CD4-positive, alpha-beta T cell treated with Interleukin-15 for 1 hour (primary cell): Measurements from ENCODE around the gene NMT1.

Experiments
- DNase-seq: peaks from one replicate; pipeline ENCODE4 v3.0.0-alpha.2; 2020

Gene NMT1

DNA sequence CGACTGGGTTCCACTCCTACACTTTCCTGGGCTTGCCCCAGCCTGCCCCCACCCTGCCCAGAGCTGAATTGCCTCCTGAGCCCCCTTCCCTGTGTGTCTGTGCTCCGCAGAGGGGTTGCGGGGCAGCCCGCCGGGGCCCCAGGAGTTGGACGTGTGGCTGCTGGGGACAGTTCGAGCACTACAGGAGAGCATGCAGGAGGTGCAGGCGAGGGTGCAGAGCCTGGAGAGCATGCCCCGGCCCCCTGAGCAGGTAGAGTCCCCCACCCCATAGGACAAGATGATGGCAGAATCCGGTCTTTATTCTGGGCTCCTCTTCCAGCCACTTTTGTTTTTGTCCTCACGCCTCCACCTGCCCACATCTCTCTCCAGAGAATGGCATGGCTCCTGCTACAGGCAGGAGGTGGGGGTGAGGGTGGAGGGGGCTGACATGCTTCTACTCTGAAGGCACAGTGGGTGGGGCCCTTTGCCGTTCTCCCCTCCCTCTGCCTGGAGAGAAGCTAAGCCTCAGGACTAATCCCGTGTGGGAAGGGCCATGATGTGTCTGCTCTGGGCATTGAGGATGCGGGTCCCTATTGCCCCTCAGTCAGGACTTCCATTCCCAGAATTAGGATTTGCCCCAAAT is 77.9 kb downstream of the NMT1 start:
- no peak for DNase-seq

DNA sequence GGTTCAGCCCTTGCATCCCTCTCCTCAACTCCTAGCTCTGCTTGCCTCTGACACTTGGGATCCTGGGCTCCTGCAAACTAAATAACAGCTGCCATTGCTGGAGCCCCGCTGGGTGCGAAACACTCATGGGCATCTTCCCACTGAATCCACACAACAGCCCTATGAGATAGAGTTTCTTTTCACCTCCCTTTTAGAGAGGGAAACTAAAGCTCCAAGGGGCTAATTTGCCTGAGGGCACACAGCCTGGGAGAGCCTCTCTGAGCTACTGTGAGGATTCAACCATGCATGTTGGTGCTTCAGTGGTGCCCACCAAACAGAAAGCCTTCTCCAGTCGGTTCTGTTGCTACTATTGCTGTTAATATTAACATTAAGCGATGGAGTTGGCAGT is 78.4 kb downstream of the NMT1 start:
- DNase-seq = no peak

DNA sequence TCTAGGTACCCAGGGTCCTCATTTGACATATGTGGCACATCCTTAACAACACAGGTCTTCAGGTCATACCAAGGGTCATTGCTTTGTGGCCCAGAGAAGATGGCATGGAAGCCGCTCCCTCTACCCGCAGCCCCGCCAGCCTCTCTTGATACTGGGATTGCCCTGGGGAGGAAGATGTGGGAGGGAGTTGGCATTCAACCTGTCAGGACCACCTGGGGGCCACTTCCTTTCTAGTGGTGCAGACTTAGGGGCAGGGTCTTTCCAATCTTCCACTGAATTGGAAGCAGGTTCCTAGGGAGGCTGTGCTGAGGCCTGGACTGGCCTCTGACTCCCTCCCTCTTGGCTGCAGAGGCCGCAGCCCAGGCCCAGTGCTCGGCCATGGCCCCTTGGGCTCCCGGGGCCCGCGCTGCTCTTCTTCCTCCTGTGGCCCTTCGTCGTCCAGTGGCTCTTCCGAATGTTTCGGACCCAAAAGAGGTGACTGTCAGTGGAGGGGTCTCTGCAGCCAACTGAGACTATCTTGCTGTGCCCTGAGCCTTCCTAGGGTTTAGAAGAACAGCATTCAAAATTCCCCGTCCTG is 82.1 kb downstream of the NMT1 start:
- no peak for DNase-seq

DNA sequence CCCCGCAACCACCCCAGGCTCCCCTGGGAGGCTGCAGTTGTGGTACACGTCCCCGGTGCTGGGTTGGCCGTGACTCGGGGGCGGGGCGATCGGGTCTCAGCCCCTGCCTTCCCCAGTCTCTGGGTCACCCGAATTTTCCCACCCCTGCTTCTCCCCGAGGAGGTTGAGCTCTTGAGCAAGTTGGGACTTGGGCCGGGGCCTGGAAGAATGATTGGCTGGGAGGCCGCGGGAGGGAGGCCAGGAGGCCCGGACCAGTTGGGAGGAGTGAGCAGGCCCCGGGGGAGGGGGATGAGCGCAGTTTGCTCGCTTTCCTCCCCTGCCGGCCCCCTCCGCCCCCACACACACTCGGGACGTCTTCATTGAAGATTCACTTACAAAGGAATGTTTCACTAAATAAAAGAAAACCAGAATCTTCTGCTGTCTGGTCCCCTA is 82.7 kb downstream of the NMT1 start:
- DNase-seq = peak; percentile 54

DNA sequence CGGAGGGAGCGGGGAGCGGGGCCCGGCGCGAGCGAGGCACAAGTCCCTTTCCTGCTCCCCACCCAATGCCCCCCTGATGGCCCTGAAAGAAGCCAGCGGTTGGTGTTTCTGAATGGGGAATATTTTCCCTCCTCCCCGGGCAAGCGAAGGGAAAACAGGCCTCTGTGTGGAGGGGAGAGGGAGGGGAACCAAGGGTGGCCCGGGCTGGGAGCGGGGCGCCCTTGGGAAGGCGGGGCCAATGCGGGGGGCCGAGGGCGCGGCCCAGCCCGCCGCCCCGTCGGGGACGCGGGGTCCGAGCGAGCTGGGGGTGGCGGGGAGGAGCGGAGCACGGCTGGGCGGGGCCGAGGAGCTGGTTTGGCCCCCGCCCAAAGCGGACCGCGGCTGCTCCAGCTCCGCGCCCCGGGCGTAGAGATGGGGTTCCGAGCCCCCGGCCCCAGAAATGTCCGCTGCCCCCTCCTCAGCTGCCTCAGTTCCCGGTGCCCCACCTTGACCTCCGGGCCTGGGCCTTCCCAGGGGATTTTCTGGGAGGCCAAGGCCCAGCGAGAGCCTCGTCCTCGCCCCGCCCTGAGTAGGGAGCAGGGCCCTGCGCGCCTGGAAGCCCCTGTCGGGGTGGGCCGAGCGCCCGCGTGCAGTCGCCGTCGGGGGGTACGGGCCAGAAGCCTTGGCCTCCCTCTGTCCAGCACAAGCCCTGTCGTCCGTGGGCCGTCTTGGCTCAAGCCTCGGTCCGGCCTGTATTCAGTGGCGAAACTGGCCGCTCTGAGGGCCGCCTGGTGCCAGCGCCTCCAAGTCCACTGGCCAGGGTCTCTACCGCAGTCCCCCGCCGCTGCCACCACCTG is 83.3 kb downstream of the NMT1 start:
- DNase-seq = no peak

DNA sequence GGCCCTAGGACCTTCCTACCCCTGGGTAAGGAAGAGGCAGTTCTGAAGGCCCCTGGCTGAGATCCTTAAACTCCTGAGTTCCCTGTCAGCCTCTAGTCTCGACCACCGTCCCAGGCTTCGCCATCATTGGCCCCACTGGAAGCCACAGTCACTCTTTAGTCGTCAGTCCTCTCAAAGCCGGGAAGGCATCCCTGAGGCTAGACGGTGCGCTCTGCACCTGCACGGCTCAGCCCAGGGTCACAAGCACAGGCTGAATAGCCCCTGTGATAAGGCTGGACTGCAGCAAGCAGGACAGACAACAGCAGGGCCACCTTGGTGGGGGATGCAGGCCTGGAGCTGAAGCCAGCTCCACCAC is 83.9 kb downstream of the NMT1 start:
- DNase-seq = no peak

DNA sequence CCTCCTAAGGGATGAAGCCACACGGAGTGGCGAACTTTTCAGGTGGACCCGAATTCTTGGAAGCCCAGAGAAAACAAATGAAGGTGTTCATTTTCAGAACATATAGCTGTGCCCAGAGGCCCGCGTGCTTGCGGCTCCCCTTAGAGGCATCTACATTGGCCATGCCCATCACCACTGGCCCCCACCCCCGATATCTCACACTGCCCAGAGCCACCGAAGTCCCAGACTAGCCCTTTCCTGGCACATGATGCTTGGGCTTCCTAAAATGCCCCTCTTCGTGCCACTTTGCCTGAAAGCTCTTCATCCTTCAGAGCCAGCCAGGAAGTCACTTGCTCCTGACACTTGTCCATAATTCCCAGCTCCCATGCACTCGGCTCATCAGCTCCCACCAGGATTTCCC is 85.0 kb downstream of the NMT1 start:
- no peak for DNase-seq

DNA sequence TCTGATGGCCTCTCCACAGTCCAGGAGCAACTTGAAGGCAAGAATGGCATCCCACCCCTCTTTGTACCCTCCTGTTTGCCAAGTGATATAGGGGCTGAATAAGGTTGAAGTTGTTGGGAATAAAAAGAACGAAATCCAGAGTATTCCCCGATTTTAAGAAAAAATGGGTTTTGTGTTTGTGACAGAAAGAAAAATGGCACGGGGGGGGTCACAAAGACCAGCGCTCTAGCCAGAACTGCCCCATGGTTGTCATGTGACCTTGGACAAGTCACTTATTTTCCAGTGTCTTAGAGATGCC is 85.4 kb downstream of the NMT1 start:
- no peak for DNase-seq

DNA sequence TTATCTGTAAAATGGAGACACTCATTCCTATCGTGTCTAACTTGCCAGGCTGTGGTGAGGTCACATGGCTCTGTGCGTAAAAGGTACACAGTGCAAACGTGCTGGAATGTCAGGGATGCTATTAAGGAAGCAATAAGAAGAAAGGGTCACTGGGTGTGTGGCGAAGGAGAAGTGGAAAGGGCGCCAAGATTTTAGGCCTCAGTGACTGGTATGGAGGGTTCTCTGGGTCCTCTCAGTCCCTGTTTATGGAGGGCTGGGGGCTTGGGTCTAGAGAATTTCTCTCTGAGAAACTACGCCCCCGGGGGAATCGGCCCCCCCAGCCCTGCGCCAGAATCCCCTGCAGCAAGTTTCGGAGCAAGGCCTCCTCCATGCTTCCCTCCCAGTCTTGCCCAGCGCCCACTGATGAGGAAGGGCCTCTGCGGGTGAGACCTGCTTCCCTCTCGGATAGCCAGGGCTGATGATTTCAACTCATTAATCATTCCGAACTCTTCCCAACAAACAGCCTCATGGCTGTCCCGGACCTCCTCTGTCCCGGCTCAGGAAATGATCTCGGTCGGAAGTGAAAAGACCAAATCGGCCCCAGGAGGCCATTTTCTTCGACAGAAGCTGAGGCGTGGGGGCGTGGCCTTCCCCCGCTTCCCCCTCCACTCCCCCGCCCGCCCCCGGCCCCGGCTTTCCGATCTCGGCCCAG is 85.9 kb downstream of the NMT1 start:
- no peak for DNase-seq

DNA sequence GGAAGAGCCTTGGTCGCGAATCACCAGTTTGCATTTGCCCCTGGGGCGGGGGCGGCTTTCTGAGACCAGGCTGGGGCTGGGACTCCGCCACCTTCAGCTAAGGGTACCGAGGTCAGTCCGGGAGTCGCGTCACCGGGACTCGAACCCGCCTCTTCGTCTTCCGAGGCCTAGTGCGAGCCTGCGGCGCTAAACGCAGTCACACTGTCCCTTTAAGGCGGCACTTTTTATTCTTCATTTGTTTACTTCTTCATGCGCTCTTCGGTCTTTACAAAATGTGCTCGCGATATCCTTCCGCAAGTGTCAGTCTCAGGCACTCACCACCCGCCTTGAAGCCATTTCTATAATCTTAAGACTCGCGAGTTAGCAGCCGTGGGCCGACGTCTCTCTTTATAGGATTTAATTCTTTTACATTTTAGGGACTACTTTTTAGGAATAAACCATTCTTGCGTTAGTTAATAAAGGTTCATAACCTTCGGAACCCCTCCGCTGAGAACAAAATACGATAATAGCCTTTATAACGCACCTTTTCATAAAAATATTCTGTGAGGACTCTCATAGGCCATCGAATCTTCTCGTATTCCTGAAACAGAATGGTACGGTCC is 86.6 kb downstream of the NMT1 start:
- peak; percentile 87 for DNase-seq

DNA sequence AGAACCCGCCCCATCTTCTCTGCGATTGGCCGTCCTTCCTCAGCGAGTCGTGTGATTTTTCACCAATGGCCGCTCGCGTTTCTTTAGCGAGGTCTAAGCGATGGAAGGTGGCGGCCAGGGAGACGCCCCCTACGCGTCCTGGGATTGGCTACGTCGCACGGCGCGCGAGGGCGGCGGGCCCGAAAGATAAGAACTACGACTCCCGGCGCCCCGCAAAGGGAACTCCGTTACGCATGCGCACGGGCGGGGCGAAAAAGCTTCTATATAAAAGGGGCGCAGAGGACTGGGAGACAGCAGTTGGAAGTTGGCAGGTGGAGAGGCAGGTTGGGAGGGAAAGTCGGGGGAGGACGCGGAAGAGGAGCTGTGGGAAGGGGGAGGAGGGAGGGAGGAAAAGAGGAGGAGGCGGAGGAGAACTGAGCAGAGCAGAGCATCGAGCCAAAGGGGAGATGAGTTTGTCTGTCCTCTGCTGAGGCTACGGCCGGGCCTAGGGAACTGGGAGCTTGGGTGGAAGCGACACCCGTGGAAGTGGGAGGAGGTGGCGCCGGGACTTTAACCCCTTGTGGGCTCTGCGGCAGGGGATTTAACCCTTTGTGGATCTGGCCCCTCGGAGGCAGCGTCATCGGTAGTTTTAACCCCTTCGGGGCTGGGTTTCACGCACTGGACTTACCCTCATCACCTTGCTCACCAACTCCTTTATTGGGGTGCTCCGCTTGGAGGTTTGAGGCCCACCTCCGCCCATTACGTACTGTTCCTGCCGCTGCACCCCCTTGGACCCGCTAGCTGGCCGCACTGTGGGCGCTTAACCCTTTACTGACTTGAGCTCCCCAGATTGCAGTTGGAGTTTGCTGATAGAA is 87.3 kb downstream of the NMT1 start, which contains the start of gene HEXIM1:
HEXIM1 (plus strand) TSS at position 293 of the 854 bp plus-strand sequence. CDS start 716 bp downstream, outside the sequence.
- peak; percentile 100 for DNase-seq

DNA sequence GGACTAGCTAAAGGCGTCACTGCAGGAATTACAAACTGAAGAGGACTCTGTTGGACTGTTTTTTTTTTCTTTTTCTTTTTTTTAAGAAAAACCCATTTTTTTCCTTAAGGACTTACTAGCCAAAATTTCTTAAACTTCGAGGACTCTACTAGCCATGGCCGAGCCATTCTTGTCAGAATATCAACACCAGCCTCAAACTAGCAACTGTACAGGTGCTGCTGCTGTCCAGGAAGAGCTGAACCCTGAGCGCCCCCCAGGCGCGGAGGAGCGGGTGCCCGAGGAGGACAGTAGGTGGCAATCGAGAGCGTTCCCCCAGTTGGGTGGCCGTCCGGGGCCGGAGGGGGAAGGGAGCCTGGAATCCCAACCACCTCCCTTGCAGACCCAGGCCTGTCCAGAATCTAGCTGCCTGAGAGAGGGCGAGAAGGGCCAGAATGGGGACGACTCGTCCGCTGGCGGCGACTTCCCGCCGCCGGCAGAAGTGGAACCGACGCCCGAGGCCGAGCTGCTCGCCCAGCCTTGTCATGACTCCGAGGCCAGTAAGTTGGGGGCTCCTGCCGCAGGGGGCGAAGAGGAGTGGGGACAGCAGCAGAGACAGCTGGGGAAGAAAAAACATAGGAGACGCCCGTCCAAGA is 88.0 kb downstream of the NMT1 start:
- peak; percentile 74 for DNase-seq

DNA sequence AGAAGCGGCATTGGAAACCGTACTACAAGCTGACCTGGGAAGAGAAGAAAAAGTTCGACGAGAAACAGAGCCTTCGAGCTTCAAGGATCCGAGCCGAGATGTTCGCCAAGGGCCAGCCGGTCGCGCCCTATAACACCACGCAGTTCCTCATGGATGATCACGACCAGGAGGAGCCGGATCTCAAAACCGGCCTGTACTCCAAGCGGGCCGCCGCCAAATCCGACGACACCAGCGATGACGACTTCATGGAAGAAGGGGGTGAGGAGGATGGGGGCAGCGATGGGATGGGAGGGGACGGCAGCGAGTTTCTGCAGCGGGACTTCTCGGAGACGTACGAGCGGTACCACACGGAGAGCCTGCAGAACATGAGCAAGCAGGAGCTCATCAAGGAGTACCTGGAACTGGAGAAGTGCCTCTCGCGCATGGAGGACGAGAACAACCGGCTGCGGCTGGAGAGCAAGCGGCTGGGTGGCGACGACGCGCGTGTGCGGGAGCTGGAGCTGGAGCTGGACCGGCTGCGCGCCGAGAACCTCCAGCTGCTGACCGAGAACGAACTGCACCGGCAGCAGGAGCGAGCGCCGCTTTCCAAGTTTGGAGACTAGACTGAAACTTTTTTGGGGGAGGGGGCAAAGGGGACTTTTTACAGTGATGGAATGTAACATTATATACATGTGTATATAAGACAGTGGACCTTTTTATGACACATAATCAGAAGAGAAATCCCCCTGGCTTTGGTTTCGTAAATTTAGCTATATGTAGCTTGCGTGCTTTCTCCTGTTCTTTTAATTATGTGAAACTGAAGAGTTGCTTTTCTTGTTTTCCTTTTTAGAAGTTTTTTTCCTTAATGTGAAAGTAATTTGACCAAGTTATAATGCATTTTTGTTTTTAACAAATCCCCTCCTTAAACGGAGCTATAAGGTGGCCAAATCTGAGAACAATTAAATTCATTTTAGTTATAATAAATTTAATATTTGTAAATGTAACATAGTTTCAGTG is 88.8 kb downstream of the NMT1 start:
- peak; percentile 37 for DNase-seq

DNA sequence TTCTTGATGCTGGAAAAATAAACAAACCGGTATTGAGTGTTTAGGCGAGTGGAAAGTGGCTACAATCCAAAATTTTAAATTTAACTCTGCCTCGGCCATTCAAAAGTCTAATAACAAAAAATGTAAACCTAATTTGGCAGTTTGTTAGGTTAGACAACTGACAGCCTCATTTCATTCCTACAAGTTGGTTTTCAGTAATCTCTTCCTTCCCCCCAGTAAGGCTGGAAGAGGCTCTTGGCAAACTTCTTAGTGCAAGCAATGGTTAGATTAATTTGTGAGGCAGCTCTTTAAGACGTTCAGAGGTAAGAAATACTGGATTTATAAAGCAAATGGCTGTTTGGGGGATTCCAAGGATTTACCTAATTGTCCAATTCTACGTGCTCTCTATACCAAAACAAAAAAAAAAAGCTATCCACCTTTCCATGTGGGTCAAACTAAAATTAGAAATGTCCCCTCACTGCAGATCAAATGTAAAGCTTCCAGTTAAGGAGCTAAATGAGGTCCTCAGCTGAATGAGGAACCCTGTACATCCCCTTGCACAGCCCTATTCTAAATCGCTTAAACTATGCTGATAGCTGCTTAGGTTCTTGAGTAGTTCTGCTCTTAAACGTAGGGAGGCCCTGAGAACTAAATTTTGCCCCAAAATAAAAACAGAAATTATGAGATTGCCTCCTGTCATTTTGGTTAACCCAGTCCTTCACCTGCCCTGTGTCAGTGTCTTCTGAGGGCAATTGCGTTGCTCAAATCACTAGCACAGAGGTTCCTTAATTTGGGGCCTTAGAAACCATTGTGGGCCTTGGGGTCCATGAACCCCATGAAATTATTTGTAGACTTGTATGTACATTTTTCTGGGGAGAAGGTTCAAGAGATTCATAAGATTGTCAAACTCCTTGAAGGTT is 90.0 kb downstream of the NMT1 start:
- DNase-seq = no peak

DNA sequence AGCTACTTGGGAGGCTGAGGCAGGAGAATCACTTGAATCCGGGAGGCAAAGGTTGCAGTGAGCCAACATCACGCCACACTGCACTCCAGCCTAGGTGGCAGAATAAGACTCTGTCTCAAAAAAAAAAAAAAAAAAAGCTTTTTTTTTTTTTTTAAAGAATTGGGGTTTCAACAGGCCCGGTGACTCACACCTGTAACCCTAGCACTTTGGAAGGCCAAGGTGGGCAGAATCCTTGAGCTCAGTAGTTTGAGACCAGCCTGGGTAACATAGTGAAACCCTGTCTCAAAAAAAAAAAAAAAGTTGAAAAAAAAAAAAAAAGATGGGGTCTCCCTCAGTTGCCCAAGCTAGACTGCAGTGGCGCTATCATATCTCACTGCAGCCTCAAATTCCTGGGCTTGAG is 93.9 kb downstream of the NMT1 start:
- no peak for DNase-seq

DNA sequence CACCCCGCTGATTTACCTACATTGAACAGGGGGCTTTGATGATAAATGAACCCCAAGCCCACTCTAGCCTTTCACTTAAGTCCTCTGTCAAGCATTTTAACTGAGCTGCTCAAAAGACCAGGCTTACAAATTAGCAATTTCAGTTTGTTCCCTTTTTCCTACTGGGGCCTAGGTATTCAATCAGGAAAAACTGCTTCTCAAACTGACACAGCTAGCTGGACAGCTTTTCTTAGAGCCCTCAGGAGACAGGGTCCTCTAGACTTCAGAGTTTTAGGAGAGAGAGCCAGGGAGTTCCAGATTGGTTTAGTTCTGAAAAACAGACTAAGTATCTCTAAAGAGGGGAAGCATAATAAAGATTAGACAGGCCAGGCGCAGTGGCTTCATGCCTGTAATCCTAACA is 94.4 kb downstream of the NMT1 start:
- DNase-seq = no peak

DNA sequence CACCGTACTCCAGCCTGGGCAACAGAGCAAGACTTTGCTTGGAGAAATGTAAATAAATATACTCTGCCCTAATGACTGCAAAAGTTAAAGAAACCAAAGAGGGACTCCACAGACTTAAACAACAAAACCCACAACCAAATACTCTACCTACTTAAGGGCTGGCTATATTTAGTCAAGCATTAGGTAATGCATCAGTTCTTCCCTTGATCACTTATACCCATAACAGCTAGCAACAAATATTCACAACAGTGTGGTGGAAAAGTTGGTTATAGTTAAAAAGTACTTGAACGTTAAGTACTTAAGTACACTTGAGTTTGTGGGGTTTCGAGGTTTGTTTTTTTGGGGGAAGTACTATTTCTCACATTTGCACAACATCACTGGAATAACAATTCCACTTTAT is 95.1 kb downstream of the NMT1 start:
- no peak for DNase-seq
